Measurements from ENCODE around the gene ANKRD11.

The ANKRD11 gene

DNA sequence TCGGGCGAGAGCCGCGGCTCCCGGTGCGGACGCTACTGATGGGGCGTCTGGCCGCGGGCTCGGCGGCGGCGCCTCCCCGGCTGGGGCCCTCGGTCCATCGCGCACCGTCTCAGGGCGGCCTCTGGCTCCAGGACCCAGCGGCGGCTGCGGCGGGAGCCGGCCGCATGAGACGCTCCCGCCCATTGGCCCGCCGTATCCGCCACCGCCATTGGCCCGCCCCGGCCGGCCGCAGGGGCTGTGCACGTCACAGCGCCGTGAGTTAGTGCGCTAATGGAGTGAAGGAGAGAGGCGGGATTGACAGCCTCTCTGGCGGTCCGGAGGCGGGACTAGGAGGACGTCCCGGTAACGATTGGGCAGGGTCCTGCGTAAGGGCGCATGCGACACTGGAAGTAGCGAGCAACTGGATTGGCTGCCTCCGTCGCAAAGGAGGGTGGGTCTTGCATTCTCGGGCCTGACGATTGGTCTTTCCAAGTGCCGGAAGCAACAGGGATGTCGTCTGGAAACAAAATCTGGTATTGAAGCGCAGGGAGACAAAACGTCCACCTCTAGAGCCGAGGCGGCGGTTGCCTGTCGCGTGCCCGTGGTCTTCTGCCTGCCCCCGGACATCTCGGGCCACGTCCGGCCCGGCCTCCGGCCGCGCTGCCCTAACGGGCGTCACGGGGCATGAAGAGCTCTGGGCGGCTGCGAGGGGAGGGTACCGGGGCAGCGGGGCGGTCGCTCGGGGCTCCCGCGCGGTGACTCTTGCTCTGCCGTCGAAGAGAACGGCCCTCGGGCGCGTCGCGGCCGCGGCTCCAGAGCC, at the start of gene ANKRD11:
TSS of gene ANKRD11 (minus strand) at position 123 of the 799 bp plus-strand sequence. CDS start 173,542 bp downstream, outside the sequence.
- peak; percentile 100 for DNase-seq (ENCODE audit: low read depth)

DNA sequence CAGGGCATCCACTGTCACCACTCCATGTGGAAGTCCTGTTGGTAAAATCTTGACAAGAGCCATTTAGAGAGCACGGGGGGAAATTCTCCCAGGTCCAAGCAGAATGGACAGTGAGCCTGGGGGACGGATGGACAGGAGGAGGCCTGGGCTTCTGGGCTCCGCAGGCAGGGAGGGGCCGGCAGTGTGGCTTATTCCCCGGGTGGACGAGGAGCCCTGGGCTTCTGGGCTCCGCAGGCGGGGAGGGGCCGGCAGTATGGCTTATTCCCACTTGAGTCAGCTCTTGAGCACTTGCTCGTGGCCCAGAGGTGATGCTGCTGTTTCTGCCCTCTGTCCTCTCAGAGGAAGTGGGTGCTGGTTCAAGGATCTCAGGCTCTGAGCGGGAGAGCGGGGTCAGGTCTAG, 47.9 kb upstream of the ANKRD11 start:
- no peak for DNase-seq (ENCODE audit: low read depth)

DNA sequence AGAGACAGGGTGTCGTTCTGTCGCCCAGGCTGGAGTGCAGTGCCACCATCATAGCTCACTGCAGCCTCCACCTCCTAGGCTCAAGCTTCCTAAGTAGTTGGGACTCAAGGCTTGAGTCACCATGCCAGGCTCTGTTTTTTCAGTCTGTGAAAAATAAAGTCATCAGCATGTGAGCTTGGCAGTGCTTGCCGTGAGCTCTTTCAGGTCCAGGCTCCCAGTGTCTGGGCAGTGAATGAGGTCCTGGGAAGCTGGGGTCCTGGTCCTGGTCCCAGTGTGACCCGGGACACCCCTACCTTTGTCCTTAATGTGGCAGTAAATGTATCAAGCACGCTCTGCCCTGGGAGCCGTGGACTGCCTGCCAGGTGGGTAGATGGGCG, 47.2 kb upstream of the ANKRD11 start:
- no peak for DNase-seq (ENCODE audit: low read depth)

DNA sequence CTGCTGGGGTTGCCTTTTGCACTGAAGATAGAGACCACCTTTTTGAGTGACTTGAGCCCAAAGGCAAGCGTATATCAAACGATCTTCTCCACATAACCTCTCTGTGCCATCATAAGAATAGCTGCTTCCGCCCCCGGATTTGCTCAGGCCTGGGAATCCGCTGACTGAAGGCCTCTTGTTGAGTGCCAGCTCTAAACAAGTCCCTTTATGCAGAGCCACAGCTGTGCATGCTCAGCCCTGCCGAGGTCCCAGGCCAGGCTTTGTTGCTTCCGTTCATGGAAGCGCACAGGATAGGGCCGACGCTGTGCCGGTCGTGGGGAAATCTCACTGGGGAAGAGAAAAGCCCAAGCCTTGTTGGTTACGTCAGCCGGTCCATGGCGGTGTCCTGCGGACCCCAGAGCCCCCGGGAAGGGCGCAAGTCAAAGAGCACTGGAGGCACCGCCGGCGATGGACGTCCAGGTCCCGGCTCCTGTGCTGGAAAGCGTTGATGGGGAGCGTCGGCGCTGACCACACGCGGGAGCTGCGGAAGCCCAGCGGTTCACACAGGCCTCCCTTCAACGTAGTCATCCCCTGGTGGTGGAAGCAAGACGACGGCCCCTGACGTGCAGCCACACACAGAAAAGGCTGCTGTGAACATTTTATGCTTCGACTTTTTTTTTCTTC, 46.7 kb upstream of the ANKRD11 start:
- DNase-seq (ENCODE audit: low read depth) = no peak

DNA sequence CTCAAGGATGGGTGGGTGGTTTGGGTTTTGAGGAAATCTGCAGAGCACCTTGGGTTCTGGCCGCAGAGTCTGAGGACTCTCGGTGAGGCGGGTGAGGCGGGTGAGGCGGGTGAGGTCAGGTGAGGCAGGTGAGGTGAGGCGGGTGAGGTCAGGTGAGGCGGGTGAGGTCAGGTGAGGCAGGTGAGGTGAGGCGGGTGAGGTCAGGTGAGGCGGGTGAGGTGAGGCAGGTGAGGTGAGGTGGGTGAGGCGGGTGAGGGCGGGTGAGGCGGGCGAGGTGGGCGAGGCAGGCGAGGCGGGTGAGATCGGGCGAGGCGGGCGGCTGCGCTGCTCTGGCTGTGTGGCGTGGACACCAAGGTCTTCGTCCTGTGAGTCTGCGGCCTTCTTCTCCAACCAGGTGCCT, 46.0 kb upstream of the ANKRD11 start:
- no peak for DNase-seq (ENCODE audit: low read depth)

DNA sequence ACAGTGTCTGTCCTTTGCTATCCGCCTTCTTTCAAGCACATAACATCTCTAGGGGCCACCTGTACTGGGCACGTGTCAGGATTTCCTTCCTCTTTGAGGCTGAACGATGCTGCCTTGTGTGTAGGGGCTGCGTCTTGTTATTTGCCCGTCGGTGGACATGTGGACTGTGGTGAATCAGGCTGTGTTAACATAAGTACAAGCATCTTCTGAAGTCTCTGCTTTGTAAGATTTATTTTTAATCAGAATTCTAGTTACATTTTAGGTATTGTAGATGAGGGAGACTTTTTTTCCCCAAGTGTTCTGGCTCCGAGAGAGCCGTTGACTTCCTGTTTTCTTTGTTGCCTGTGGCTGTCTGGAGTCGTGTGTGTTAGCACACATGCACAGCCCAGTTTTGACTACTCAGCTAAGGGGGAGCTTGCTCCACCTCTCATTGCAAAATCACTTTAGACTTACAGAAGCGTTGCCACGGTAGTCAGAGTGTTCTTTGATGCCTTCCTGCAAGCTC, 43.9 kb upstream of the ANKRD11 start:
- no peak for DNase-seq (ENCODE audit: low read depth)

DNA sequence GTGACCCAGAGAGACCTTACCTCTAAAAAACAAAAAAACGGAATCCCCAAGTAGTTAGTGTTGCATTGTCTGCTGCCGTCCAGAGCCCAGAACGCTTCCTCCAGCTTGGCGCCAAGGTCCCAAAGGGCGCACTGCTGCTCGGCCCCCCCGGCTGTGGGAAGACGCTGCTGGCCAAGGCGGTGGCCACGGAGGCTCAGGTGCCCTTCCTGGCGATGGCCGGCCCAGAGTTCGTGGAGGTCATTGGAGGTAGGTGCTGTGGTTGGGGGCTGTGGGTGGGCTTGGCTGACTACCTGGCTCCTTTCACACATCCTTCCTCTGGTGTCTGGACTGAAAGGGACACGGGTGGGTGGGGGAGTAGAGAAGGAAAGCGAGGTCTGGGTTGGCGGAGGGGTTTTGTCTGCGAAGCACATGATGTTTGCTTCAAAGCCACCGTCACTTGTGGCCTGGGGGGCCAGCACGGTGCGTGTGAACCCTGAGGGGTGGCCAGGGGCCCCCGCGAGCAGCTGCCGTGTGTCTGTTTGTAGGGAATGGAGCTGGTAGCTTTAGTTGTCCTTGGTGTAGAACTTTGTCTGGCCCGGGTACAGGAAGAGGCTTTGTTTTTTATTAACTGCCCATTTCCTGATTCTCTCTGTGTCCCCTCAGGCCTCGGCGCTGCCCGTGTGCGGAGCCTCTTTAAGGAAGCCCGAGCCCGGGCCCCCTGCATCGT, 41.6 kb upstream of the ANKRD11 start:
- no peak for DNase-seq (ENCODE audit: low read depth)

DNA sequence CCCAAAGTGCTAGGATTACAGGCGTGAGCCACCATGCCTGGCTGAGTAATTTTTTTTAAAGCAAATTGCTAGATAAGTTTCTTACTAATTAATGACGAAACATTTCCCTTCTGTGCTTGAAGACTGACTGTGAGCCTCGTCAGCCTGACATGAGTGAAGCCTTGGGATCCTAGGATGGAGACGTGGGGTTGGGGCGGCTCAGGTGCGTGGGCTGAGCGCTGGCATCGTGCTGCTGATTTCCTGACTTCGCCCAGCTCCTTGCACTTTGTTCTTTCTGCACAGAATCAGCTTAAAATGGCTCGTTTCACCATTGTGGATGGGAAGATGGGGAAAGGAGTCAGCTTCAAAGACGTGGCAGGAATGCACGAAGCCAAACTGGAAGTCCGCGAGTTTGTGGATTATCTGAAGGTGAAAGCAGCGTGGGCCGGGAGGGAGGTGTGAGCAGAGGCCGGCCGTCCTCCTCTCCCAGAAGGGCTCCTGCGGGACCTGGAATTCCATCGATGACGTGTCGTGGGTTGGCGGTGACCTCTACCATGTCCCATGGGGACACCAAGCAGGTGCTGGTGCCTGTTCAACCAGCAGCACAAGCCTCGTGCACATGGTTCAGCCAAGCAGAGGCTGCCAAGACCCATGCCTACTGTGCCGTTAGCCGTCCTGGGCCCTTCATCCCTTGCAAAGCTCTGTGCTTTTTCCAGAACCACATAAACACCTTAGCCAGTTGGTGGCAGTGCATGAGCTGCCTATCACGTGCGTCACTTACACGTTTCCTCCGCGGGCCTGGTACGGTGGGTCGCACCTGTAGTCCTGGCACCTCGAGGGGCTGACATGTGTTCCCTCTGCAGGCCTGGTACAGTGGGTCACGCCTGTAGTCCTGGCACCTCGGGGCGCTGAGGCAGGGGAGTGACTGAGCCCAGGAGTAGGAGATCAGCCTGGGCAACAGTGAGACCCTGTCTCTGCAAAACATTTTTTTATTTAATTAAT, 40.3 kb upstream of the ANKRD11 start:
- DNase-seq (ENCODE audit: low read depth) = no peak

DNA sequence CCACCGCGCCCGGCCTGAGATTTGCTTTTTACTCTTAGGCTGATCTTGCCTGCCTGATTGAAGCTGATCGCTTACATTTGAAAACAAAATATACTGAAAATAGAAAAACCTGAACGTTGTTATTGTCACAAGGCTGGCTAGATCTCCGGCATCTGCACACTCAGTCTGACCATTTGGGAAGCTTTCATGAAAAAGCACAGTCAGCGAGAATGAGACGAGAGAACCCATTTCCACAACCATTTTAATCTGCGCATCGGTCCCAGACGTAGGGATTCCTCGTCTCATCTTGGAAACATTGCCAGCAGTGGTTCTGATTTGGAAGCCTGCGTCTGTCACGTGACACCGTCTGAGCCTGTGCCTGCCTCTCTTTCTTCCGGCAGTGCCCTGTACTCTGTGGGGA, 38.7 kb upstream of the ANKRD11 start:
- no peak for DNase-seq (ENCODE audit: low read depth)

DNA sequence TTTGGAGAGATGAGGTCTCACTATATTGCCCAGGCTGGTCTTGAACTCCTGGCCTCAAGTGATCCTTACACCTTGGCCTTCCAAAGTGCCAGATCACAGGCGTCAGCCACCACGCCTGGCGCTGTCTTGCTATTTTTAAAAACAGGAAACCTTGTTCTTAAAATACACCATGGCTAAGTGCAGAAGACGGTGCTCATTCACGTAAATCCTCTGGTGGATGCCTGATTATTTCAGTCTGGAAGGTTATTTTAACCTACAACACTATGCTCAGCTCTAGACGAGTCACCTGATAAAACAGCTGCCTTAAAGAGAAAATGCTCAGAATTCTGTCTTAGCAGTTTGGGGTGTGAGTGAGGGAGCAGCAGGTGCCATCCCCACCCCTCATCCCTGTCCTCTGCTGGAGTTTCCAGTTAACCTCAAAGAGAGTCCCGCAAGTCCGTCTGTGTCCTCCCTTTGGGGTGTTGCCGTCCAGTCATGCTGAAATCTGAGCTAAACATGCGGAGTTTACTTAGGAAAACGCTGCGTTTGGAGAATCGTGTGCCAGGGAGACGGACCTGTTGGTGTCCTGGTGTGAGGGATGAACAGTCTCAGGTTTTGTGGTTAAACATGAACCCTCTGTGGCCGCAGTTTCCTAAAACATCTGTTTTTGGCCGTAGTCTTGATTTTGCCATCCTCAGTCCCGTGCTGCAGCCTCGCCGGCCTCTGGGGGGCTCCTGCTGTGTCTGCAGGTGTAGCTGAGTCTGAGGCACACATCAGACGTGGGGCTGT, 35.0 kb upstream of the ANKRD11 start:
- DNase-seq (ENCODE audit: low read depth) = no peak

DNA sequence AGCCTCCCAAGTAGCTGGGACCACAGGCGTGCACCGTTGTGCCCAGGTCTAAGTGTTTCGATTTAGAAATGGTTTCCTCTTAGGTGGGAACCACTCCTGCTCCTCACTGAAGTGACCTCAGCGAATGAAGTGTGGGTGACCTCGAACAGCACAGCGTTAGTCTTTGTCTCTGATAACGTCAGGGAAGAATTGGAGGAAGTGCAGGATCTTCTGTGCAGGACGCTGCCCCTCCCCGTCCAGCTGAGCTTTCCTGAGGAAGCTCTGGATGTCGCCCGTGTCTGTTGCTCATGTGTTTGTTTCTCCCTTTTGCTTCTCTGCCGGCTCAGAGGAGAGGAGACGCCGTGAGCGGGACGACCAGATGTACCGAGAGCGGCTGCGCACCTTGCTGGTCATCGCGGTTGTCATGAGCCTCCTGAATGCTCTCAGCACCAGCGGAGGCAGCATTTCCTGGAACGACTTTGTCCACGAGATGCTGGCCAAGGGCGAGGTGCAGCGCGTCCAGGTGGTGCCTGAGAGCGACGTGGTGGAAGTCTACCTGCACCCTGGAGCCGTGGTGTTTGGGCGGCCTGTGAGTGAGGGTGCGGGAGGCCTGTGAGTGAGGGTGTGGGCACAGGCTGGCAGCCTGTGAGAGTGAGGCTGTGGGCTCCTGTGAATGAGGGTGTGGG, 33.5 kb upstream of the ANKRD11 start:
- no peak for DNase-seq (ENCODE audit: low read depth)

DNA sequence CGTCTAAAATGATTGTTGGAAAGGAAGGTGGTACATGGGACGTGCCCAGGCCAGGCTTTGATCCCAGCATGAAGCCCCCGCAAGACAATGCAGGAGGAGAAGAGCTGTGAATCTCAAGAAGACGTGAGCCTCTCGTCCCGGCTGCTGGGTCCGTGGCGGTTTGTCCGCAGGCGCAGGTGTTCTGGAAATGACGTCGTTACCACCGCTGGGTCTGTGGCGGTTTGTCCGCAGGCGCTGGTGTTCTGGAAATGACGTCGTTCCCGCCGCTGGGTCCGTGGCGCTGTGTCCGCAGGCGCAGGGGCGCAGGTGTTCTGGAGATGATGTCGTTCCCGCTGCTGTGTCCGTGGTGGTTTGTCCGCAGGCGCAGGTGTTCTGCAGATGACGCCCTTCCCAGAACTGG, 31.9 kb upstream of the ANKRD11 start:
- DNase-seq (ENCODE audit: low read depth) = no peak

DNA sequence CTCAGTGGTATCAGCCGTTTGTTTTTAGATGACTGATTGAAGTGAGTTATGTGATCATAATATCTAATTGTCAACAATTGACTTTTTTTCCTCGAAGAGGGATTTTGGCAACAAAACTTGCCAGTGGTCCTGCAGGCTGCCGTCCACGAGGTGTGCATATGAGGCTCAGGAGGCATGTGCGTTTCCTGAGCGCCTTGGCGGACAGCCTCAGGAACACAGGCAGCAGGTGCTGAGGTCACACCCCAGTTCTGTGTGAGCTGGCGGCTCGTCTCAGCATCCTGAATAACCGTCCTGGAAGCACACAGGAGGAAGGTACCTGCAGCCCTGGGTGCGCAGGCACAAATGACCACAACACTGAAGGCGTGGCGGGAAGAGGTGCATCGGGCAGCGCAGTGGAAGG, 29.5 kb upstream of the ANKRD11 start:
- DNase-seq (ENCODE audit: low read depth) = no peak

DNA sequence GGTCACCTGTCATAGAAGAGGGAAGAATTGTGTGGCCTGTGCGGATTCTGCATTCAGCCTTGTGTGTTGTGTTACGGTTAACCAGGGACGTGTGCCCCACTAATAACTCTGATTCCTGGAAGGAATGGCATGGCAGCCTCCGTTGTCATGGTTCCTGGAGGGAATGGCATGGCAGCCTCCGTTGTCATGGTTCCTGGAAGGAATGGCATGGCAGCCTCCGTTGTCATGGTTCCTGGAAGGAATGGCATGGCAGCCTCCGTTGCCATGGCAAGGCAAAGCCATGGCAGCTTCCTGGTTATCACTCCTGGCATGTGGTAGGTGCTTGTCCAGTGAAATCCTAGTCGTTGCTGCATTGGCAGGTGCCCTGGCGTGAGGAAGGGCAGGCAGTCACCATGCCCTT, 26.8 kb upstream of the ANKRD11 start:
- no peak for DNase-seq (ENCODE audit: low read depth)

DNA sequence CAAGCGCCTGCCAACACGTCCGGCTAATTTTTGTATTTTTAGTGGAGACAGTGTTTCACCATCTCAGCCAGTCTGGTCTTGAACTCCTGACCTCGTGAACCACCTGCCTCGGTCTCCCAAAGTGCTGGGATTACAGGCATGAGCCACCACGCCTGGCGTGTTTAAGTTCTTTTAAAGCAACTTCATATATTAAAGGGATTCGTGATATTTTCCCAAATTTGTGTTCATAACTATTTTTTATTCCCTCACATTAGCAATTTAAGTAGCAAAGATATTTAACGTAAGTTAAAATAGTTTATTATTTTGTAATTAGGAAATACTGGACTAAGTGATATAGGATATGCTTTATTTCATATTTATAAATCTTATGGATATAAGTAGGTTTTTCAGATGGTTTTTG, 22.1 kb upstream of the ANKRD11 start:
- no peak for DNase-seq (ENCODE audit: low read depth)

DNA sequence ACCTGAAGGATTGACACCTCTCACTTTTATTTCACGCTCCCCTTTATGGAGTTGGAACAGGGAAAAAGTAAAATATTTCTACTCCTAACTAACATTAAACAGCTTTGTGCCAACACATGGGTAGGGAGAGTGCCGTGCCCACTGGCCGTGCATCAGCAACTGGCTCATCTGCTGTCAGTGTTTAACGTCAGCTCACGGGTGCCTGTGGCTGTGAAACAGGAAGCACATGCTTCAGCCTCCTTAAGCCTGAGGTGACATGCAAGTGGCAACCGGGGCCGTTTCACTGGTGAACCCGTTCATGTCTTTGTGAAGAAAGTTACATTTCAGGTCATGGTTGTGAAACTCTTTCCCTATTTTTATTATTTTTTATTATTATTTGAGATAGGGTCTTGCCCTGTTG, 21.0 kb upstream of the ANKRD11 start:
- no peak for DNase-seq (ENCODE audit: low read depth)

DNA sequence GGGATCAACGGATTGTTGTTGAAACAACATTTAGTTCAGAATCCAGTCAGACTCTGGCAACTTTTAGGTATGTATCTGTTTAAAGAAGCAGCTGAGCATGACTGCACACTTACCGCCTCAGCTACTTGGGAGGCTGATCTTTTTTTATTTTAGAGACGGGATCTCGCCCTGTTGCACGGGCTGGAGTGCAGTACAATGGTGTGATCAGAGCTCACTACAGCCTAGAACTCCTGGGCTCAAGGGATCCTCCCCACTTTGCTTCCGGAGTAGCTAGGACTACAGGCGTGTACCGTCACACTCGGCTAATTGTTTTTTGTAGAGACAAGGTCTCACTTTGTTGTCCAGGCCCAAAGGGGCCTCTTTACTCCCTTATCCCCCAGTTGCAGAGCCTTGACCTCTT, 20.2 kb upstream of the ANKRD11 start:
- no peak for DNase-seq (ENCODE audit: low read depth)

DNA sequence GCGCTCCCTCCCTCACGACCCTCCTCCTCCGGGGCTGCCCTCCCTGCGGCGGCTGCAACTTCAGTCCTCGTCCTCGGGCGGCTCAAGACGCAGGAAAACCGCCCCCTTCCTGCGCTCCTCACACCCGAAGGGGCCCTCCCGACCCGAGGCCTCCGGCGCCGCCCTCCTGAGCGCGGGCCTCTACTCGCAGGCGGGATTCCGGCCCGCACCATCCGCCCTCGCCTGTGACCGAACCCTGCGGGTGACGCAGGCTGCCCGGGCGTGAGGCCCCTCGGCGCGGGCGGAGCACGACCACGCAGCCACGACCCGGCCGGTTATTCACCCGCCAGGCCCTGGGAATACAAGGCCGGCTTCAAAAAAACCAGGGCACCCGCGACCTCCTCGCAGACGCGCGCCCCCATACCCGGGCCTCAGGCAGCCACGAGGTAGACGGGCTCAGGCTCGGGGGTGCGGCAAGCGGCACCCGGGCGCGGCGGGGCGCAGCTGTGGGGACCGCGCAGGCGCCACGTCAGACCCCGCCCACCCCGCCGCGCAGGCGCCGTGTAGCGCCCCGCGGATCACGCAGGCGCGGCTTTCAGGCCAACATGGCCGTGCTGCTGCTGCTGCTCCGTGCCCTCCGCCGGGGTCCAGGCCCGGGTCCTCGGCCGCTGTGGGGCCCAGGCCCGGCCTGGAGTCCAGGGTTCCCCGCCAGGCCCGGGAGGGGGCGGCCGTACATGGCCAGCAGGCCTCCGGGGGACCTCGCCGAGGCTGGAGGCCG, 17.7 kb upstream of the ANKRD11 start, which contains the start of gene SPG7:
TSS of gene SPG7 (plus strand) at position 570 of the 757 bp plus-strand sequence. CDS start at position 585, 15 bp downstream.
- peak; percentile 86 for DNase-seq (ENCODE audit: low read depth)

DNA sequence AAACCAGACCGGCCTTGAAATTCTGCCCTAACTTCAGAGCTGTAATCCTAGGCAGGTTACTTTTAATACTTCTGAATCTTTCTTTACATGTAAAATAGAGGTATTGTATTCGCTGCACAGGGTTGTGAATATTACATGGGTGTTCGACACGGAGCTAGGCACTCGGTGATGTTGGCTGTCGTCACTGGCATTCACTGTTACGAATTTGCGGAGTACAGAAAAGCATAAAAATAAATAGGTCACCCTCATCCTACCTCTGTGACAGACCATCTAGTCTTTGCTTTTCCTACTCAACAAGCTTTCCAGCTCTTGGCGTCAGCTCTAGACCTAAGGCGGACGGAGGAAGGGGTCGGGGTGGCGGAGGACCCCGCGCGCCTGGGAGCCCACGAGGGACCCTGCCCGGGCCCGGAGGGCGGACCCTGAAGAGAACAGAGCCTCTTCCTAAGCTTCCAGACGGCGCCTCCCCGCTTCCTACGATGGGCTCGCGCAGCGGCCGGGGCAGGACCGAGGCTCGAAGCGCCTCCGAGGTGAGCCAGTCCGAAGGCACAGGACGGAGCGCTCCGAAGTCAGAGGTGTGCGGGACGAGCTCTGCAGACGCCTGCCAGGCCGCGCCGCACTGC, 17.0 kb upstream of the ANKRD11 start:
- DNase-seq (ENCODE audit: low read depth) = no peak
